ENCODE measurements around the gene CPHXL.

CPHXL gene

GRCh38 chr16:75726390-75726789 is at the start of gene CPHXL:
Gene CPHXL, minus strand, starts transcription at chr16:75726490. Its CDS starts 48 bp downstream, at chr16:75726442.
- DNase-seq = no peak

- no peak for DNase-seq
Measured at GRCh38 chr16:75774197-75774596, 47.9 kb upstream of the CPHXL start.

- DNase-seq = no peak
Measured at GRCh38 chr16:75770051-75770450, 43.8 kb upstream of the CPHXL start.

- peak; percentile 29 for DNase-seq
Measured at GRCh38 chr16:75764154-75764768, 38.0 kb upstream of the CPHXL start.

- no peak for DNase-seq
Measured at GRCh38 chr16:75763204-75763603, 36.9 kb upstream of the CPHXL start.

GRCh38 chr16:75762746-75763145 is 36.5 kb upstream of the CPHXL start:
- DNase-seq = no peak

- DNase-seq = no peak
Measured at GRCh38 chr16:75761108-75761507, 34.8 kb upstream of the CPHXL start.

- DNase-seq = no peak
Measured at GRCh38 chr16:75760018-75760519, 33.8 kb upstream of the CPHXL start.

- DNase-seq = no peak
Measured at GRCh38 chr16:75758215-75758614, 31.9 kb upstream of the CPHXL start.

- DNase-seq = no peak
Measured at GRCh38 chr16:75754141-75754540, 27.9 kb upstream of the CPHXL start.

GRCh38 chr16:75750528-75750927 is 24.2 kb upstream of the CPHXL start:
- DNase-seq = no peak

- DNase-seq = no peak
Measured at GRCh38 chr16:75746359-75746758, 20.1 kb upstream of the CPHXL start.

GRCh38 chr16:75745823-75746222 is 19.5 kb upstream of the CPHXL start:
- DNase-seq = no peak

- DNase-seq = no peak
Measured at GRCh38 chr16:75745242-75745641, 19.0 kb upstream of the CPHXL start.

GRCh38 chr16:75742424-75743047 is 16.2 kb upstream of the CPHXL start:
- DNase-seq = no peak

GRCh38 chr16:75733305-75734211 is 7.3 kb upstream of the CPHXL start:
- DNase-seq = no peak

- no peak for DNase-seq
Measured at GRCh38 chr16:75732871-75733270, 6.6 kb upstream of the CPHXL start.

- no peak for DNase-seq
Measured at GRCh38 chr16:75727221-75727620, 931 bp upstream of the CPHXL start.

- no peak for DNase-seq
Measured at GRCh38 chr16:75718452-75718851, 7.8 kb downstream of the CPHXL start.

GRCh38 chr16:75714661-75715060 is 11.6 kb downstream of the CPHXL start:
- no peak for DNase-seq

- DNase-seq = no peak
Measured at GRCh38 chr16:75710344-75710743, 15.9 kb downstream of the CPHXL start.

- DNase-seq = no peak
Measured at GRCh38 chr16:75703306-75703705, 23.0 kb downstream of the CPHXL start.

GRCh38 chr16:75702242-75702641 is 24.0 kb downstream of the CPHXL start:
- no peak for DNase-seq

GRCh38 chr16:75701361-75701760 is 24.9 kb downstream of the CPHXL start, which contains the start of gene DUXB:
Gene DUXB, minus strand, starts transcription at chr16:75701461. Its CDS starts 43 bp downstream, at chr16:75701418.
- no peak for DNase-seq
